GM12875 (cell line): ENCODE measurements around the gene ERC2.
"Not testable (repeated sequence)": the region's sequence is repeated elsewhere in the genome, so short reads cannot be mapped to it uniquely, and the experiment has no call there.

Experiments used
- H3K4me3 ChIP-seq: one replicate; pipeline ENCODE4 v1.5.1; 2011; ENCODE audit warnings: low read depth, low read length, control low read depth
- TF ChIP-seq, protein P1 (sequence below): IDR thresholded peaks from 2 replicates; pipeline ENCODE4 v1.5.1; 2011; ENCODE audit warnings: low read depth, mild to moderate bottlenecking, control low read depth, inconsistent platforms, low read length, moderate library complexity, borderline replicate concordance; ENCODE audit not compliant: insufficient read depth

The ERC2 gene

DNA sequence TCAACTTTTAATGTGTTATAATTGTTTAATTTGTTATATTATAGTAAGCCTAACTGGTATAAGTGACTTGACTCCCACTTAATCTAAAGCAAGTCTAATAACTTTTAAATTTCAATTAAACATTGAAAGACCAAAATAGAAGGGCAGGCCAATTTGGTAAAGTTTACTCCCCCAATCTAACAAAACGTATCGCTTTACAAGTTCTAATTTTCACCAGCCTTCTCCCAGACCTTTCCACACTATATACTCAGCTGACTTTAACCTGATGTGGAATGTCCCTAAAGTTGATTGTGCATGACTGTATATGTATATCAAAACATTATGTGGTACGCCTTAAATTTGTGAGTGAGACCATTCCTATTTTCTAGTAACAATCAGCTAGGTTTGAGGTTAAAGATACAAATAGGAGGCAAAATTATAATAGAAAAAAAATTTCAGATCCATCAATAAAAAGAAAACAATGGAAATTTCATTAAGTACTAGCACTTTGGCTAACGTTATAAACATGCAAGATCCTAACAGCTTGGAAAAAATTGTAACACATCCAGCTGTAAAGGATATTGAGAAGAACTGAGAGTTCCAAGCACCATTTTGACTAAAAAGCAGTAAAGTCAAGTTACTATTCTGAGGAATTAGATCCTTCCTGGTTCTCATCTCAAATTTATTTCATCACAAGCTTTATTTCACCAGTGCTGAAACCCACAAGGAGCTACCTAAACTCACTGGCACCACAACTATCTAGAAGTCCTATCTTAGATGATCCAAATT lies 199.5 kb downstream of the ERC2 start:
- TF ChIP-seq, protein P1, sequence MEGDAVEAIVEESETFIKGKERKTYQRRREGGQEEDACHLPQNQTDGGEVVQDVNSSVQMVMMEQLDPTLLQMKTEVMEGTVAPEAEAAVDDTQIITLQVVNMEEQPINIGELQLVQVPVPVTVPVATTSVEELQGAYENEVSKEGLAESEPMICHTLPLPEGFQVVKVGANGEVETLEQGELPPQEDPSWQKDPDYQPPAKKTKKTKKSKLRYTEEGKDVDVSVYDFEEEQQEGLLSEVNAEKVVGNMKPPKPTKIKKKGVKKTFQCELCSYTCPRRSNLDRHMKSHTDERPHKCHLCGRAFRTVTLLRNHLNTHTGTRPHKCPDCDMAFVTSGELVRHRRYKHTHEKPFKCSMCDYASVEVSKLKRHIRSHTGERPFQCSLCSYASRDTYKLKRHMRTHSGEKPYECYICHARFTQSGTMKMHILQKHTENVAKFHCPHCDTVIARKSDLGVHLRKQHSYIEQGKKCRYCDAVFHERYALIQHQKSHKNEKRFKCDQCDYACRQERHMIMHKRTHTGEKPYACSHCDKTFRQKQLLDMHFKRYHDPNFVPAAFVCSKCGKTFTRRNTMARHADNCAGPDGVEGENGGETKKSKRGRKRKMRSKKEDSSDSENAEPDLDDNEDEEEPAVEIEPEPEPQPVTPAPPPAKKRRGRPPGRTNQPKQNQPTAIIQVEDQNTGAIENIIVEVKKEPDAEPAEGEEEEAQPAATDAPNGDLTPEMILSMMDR: no peak

DNA sequence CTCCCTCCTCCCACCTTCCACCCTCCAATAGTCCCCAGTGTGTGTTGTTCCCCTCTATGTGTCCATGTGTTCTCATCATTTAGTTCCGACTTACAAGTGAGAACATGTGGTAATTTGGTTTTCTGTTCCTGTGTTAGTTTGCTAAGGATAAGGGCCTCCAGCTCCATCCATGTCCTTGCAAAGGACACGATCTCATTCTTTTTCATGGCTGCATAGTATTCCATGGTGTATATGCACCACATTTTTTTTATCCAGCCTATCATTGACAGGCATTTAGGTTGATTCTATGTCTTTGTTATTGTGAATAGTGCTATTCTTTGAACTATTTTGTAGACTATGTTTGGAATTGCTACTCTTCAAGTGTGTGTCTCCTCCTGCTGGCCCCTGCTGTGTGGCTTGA lies 206.4 kb downstream of the ERC2 start:
- H3K4me3 ChIP-seq: not testable (repeated sequence)

More for the DNA sequence above, 199.5 kb downstream of the ERC2 start:
- H3K4me3 ChIP-seq: no peak overlapping the region

DNA sequence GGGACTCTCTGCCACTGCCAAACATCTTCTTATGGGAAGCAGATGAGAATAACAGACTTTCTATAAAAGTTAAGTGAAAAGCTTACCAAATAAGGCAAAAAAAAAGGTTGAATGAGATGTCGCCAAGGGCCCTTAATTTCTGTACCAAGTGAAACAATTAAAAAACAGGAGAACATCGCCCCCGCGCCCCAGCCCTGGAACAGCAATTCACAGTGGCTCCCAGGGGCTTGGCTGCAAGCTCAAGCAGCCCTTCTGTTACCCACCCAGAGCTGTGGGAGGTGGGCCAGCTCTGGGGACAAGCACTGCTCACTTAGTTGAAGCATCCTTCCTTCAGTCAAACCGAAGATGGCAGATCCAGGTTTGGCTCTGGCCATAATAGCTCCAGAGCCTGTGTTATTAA lies 208.0 kb downstream of the ERC2 start:
- H3K4me3 ChIP-seq: no peak overlapping the region
- TF ChIP-seq, protein P1: no peak

DNA sequence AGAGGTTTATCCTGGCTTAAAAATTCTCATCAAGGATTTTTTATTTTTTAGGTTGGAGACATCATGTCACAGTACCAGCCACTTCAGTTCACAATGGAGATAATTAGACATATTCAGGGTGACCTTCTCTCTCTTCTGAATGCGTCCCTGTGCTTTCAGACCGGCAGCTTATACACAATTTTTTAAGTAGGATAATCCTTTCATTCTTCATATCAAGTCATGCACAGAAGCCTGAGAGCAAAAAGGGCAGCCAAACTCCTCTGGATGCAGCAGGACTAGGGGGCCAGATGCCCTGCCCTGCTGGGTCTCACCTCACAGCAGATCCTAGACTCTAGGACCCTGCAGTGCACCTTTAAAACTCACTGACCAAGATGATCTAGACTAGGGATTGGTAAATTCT lies 210.4 kb downstream of the ERC2 start:
- no peak overlapping the region for H3K4me3 ChIP-seq
- TF ChIP-seq, protein P1: no peak

DNA sequence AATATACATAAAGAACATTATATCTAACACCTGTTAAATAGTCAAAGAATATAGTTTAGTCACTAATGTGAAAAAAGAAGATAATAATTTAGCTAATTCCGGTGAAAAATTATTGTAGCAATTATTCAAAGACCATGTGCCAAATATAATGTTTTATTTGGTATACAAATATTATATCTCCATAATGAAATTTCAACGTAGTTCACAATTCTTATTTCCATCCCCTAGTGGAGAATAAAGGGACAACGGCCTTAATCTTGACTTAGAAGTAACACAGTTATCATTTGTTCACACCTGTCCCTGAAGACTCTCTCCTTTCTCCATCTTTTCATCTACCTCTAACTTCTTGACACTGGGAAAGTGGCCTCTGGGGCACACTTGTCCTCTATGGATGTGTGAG lies 213.4 kb downstream of the ERC2 start:
- TF ChIP-seq, protein P1: peak; percentile 16; the same call in 1 of the 2 replicates
- no peak overlapping the region for H3K4me3 ChIP-seq

DNA sequence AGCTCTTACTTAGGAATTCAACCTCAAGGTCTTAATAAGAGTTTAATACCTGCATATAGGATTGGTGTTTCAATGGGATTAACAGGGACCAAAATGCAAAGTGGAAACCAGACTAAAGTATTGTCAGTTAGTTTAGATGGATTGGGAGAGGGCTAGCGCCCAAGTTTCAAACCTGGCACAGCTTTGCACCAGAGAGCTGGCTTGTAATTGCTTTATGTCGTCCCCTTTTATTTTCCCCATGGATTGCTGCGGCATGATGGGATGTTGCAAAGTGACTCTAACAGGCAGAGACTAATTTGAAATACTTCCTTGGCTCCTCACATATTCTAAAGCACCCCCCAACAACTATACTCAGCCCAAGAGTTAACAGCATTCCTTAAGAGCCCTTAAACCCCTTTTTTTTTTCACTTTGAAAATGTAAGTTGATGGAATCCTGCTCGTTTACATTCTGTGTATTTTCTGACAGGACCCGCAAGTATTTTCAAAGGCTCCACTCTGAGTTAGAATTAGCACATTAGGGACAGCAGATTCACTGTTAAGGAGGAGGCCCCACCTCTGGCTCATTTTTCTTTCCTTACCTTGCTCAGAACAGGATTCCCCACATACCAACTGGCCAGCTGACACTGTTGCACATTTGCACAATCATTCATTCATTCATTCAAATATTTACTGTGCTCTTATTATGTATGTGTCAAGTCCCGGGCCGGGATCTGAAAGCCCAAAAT lies 214.2 kb downstream of the ERC2 start:
- H3K4me3 ChIP-seq: no peak overlapping the region
- TF ChIP-seq, protein P1: no peak

DNA sequence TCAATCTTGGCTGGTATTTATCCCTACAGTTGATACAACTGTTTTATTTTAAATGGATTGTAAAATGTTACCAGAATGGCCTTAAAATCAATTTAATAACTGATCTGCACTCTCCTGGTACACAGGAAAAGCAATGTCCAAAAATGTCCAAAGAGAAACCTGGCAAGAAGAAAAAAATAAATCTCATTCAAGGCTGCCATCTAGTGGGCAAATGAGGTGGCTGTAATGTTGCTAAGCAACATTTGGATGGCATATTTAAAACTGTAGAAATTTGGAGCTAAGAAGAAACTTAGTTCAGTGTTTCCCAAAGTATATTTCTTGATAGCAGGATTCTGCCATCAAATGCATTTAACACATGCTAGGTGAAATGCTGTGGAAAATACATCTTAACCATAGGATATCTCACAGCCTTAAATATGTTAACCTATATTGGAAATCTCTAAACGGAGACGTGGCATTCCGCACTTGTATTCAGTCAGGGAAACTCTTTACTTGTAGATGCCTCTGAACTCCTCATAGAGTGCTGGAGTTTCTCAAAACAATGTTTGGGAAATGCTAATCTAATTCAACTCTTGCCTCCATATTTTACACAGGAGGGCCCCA lies 216.8 kb downstream of the ERC2 start:
- H3K4me3 ChIP-seq: no peak overlapping the region
- TF ChIP-seq, protein P1: peak; percentile 52; the same call in 1 of the 2 replicates
